K562 (cell line): Measurements from ENCODE around the gene ARHGAP25. TPM values are rescaled to one million over a fixed set of nuclear protein-coding genes. Genes with fewer than 3 reads are reported as not detected.

Source experiments
- DMBX1 ChIP-seq: fragments of 250-450 bp; sonication (Bioruptor Pico); IDR thresholded peaks from 2 replicates; pipeline ENCODE4 v1.8.0; 2022; ENCODE audit warnings: inconsistent platforms, mild to moderate bottlenecking, moderate library complexity, borderline replicate concordance
- ELF1 ChIP-seq: fragments of 200-800 bp; sonication (Bioruptor generic); IDR thresholded peaks from 2 replicates; pipeline ENCODE4 v1.6.1; 2016; ENCODE audit warnings: missing genetic modification characterization, missing compliant biosample characterization
- EP400 ChIP-seq: fragments of 450-650 bp; IDR thresholded peaks from 2 replicates; pipeline ENCODE4 v1.6.1; 2017; ENCODE audit warnings: antibody characterized with exemption, mild to moderate bottlenecking, moderate library complexity
- FOS ChIP-seq: IDR thresholded peaks from 3 replicates; pipeline ENCODE4 v1.6.1; 2011; ENCODE audit not compliant: insufficient read length; ENCODE audit errors: extremely low read depth
- KDM2B ChIP-seq: fragments of 250-450 bp; sonication (Bioruptor Pico); IDR thresholded peaks from 2 replicates; pipeline ENCODE4 v1.8.0; 2021; ENCODE audit warnings: mild to moderate bottlenecking, moderate library complexity
- MAFF ChIP-seq: IDR thresholded peaks from 2 replicates; pipeline ENCODE4 v1.6.1; 2012; ENCODE audit warnings: low read length, improper control_type of control experiment
- MAZ ChIP-seq, 2 experiments: fragments of 450-650 bp in 1 of 2; sonication (generic) in 1 of 2; formaldehyde crosslinking; IDR thresholded peaks in 1 of 2; conservative IDR thresholded peaks in 1 of 2; 2 replicates each; pipeline versions ENCODE4 v1.4.0 to v1.5.0; 2020; ENCODE audit warnings: mild to moderate bottlenecking in 1 of 2, missing genetic modification reagents in 1 of 2
- NCOR1 ChIP-seq: fragments of 450-650 bp; IDR thresholded peaks from 2 replicates; pipeline ENCODE4 v1.6.1; 2016; ENCODE audit warnings: mild to moderate bottlenecking, moderate library complexity
- TAL1 ChIP-seq: fragments of 450-650 bp; IDR thresholded peaks from 2 replicates; pipeline ENCODE4 v1.6.1; 2016; ENCODE audit warnings: mild to moderate bottlenecking
- THRB ChIP-seq: fragments of 450-650 bp; formaldehyde crosslinking; conservative IDR thresholded peaks from 2 replicates; pipeline ENCODE4 v1.4.0; 2022; ENCODE audit warnings: mild to moderate bottlenecking, missing genetic modification characterization
- TRIM24 ChIP-seq, 2 experiments: fragments of 450-650 bp; IDR thresholded peaks; 2 replicates each; pipeline ENCODE4 v1.6.1; 2016
- ZBED1 ChIP-seq: IDR thresholded peaks from 2 replicates; pipeline ENCODE4 v1.6.1; 2014
- ZBTB7A ChIP-seq: IDR thresholded peaks from 2 replicates; pipeline ENCODE4 v1.6.1; 2011; ENCODE audit warnings: low read depth, mild to moderate bottlenecking, low read length, moderate library complexity, borderline replicate concordance; ENCODE audit not compliant: control insufficient read depth
- ZNF133 ChIP-seq: fragments of 250-450 bp; sonication (Bioruptor Pico); IDR thresholded peaks from 2 replicates; pipeline ENCODE4 v1.4.0; 2020; ENCODE audit warnings: mild to moderate bottlenecking
- ZNF316 ChIP-seq: fragments of 450-650 bp; IDR thresholded peaks from 2 replicates; pipeline ENCODE4 v1.6.1; 2016
- ZNF551 ChIP-seq: fragments of 250-450 bp; sonication (Bioruptor Pico); IDR thresholded peaks from 2 replicates; pipeline ENCODE4 v1.5.0; 2021; ENCODE audit warnings: mild to moderate bottlenecking, moderate library complexity
- ZNF655 ChIP-seq: fragments of 250-450 bp; sonication (Bioruptor Pico); IDR thresholded peaks from 2 replicates; pipeline ENCODE4 v1.5.0; 2021
- polyA plus RNA-seq, 8 experiments: library from polyadenylated mRNA; depleted of rRNA in 4 of 8; stranded (reverse) in 5 of 8; unstranded in 3 of 8; fragments of >200 nt; fragmentation: Nextera tagmentation in 2 of 8; fragmentation: Illumina TruSeq in 1 of 8; extraction: Ambion mirVana in 2 of 8; extraction: Trizol in 1 of 8; gene quantifications; 2 replicates each; pipeline versions ENCODE4 v1.2.1 to v1.2.3, GENCODE V29; 2011 to 2014; ENCODE audit warnings: inconsistent platforms in 1 of 8, missing spikeins in 1 of 8
- total RNA-seq, 7 experiments: library from RNA; depleted of rRNA in 6 of 7; stranded (reverse); fragments of >200 nt in 6 of 7; fragmentation: Illumina TruSeq in 2 of 7; extraction: Trizol in 2 of 7; gene quantifications; 2 replicates each; pipeline versions ENCODE4 v1.2.1 to v1.2.3, GENCODE V29; 2011 to 2021; ENCODE audit warnings: low replicate concordance in 1 of 7
- TF ChIP-seq, protein P1 (sequence below): fragments of 450-650 bp; IDR thresholded peaks from 2 replicates; pipeline ENCODE4 v1.7.1; 2018; ENCODE audit warnings: mild to moderate bottlenecking, low read depth; ENCODE audit not compliant: partially characterized antibody
- TF ChIP-seq, protein P2 (sequence below): fragments of 450-650 bp; formaldehyde crosslinking; IDR thresholded peaks from 2 replicates; pipeline ENCODE4 v1.4.0; 2020; ENCODE audit warnings: mild to moderate bottlenecking, moderate library complexity
- TF ChIP-seq, protein P3 (sequence below), 2 experiments: fragments of 450-650 bp; IDR thresholded peaks; 2 replicates each; pipeline ENCODE4 v1.6.1; 2016

ARHGAP25 gene
- total and polyA plus RNA-seq, 9 of the 15 experiments (the other 6 are each of a cell fraction or from before 2014, with no cell fraction given) = 4.9 to 14.8 (median 10.7) TPM

DNA sequence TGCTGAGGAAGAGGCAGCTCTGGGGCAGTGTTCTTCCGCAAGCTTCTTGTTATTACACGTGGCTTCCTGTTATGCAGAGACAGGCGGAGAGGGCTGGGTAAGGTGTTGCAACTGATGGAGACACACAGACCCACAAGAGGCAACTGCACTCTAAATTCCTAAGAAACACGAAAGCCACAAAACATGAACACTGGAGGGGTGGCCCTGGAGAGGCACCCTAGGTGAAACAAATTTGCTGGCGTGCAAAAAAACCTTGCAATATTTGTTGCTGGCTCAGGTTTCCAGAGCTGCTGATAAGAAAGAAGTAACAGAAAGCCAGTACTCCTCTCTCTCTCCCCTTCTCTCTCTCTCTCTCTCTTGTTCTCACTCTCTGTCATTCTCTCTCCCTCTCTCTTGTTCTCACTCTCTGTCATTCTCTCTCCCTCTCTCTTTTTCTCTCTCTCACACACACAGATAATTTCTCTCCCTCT lies 31.8 kb downstream of the ARHGAP25 start (continued):
- TF ChIP-seq, protein P1, sequence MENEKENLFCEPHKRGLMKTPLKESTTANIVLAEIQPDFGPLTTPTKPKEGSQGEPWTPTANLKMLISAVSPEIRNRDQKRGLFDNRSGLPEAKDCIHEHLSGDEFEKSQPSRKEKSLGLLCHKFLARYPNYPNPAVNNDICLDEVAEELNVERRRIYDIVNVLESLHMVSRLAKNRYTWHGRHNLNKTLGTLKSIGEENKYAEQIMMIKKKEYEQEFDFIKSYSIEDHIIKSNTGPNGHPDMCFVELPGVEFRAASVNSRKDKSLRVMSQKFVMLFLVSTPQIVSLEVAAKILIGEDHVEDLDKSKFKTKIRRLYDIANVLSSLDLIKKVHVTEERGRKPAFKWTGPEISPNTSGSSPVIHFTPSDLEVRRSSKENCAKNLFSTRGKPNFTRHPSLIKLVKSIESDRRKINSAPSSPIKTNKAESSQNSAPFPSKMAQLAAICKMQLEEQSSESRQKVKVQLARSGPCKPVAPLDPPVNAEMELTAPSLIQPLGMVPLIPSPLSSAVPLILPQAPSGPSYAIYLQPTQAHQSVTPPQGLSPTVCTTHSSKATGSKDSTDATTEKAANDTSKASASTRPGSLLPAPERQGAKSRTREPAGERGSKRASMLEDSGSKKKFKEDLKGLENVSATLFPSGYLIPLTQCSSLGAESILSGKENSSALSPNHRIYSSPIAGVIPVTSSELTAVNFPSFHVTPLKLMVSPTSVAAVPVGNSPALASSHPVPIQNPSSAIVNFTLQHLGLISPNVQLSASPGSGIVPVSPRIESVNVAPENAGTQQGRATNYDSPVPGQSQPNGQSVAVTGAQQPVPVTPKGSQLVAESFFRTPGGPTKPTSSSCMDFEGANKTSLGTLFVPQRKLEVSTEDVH = peak; percentile 14
- TF ChIP-seq NCOR1 (0 out of 2 replicates have a peak, but pooled peaks have one; percentile 11), ZNF133 (no peak), ZNF655 (CRISPR knock-in tag) (no peak), ZBED1 (no peak), FOS (no peak), TAL1 (no peak), ZBTB7A (no peak), DMBX1 (CRISPR knock-in tag) (no peak), EP400 (peak; percentile 42; the same call in 1 of the 2 replicates), ZNF551 (no peak), THRB (CRISPR knock-in tag) (peak; percentile 67; the same call in 1 of the 2 replicates), ZNF316 (peak; percentile 89), KDM2B (CRISPR knock-in tag) (no peak), ELF1 (tag) (peak; percentile 37; the same call in 1 of the 2 replicates), MAZ (CRISPR knock-in tag; conservative IDR thresholded peaks at IDR 0.05 in 1 of 2, IDR thresholded peaks at IDR 0.05 in 1 of 2) (no peak), MAFF (peak; percentile 28; the same call in 1 of the 2 replicates), TRIM24 (IDR thresholded peaks at IDR 0.05) (0 out of 4 replicates have a peak, but pooled peaks of 1 of the 2 experiments have one; percentile 17)
- TF ChIP-seq, protein P2, sequence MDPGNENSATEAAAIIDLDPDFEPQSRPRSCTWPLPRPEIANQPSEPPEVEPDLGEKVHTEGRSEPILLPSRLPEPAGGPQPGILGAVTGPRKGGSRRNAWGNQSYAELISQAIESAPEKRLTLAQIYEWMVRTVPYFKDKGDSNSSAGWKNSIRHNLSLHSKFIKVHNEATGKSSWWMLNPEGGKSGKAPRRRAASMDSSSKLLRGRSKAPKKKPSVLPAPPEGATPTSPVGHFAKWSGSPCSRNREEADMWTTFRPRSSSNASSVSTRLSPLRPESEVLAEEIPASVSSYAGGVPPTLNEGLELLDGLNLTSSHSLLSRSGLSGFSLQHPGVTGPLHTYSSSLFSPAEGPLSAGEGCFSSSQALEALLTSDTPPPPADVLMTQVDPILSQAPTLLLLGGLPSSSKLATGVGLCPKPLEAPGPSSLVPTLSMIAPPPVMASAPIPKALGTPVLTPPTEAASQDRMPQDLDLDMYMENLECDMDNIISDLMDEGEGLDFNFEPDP (CRISPR knock-in tag) = no peak
- TF ChIP-seq, protein P3, sequence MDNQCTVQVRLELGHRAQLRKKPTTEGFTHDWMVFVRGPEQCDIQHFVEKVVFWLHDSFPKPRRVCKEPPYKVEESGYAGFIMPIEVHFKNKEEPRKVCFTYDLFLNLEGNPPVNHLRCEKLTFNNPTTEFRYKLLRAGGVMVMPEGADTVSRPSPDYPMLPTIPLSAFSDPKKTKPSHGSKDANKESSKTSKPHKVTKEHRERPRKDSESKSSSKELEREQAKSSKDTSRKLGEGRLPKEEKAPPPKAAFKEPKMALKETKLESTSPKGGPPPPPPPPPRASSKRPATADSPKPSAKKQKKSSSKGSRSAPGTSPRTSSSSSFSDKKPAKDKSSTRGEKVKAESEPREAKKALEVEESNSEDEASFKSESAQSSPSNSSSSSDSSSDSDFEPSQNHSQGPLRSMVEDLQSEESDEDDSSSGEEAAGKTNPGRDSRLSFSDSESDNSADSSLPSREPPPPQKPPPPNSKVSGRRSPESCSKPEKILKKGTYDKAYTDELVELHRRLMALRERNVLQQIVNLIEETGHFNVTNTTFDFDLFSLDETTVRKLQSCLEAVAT (IDR thresholded peaks at IDR 0.05) = peak; percentile 48 to 71; a peak in 2 of 4 replicates
